A673 (cell line): ENCODE data around the gene GPR155.

Source experiments
- CTCF ChIP-seq: fragments of 300-800, 200-600 bp; sonication (generic); conservative IDR thresholded peaks from 2 replicates; pipeline ENCODE4 v1.5.1; 2017; ENCODE audit warnings: low read depth, mild to moderate bottlenecking, antibody characterized with exemption, low read length, moderate library complexity, mixed read lengths
- EZH2 ChIP-seq: fragments of 200-600 bp; sonication (generic); IDR thresholded peaks from 2 replicates; pipeline ENCODE4 v1.6.1; 2017; ENCODE audit warnings: borderline replicate concordance, low read depth, mild to moderate bottlenecking, mixed read lengths, antibody characterized with exemption, low read length; ENCODE audit not compliant: poor library complexity, severe bottlenecking

- TF ChIP-seq CTCF (no peak), EZH2 (no peak)
Observed at GRCh38 chr2:174465327-174465726, 21.5 kb downstream of the GPR155 start.
